A549 (cell line): ENCODE results near the gene CHRNA10.

ENCODE experiments used
- CTCF ChIP-seq: fragments of >200 bp; sonication (Bioruptor Twin); formaldehyde crosslinking; IDR thresholded peaks from 3 replicates; pipeline ENCODE4 v1.5.1; 2016
- EP300 ChIP-seq, 2 experiments: fragments of >200 bp; sonication (Bioruptor Twin); formaldehyde crosslinking; IDR thresholded peaks; 2 replicates in 1 of 2; 3 replicates in 1 of 2; pipeline ENCODE4 v1.6.1; 2016 to 2017
- MYC ChIP-seq: IDR thresholded peaks from 2 replicates; pipeline ENCODE4 v1.6.1; 2012; ENCODE audit warnings: mild to moderate bottlenecking, inconsistent platforms, low read length, improper control_type of control experiment, borderline replicate concordance
- POLR2A ChIP-seq: IDR thresholded peaks from 2 replicates; pipeline ENCODE4 v1.6.1; 2012; ENCODE audit warnings: mild to moderate bottlenecking, low read length
- REST ChIP-seq: fragments of 200-600 bp; sonication (generic); IDR thresholded peaks from 2 replicates; pipeline ENCODE4 v1.6.1; 2016; ENCODE audit warnings: antibody characterized with exemption, mild to moderate bottlenecking, moderate library complexity
- TP53 ChIP-seq: fragments of 250-450 bp; sonication (Bioruptor Pico); IDR thresholded peaks from 2 replicates; pipeline ENCODE4 v1.5.0; 2021; ENCODE audit warnings: mild to moderate bottlenecking, moderate library complexity

- no peak for TF ChIP-seq TP53
- TF ChIP-seq REST: no peak
- TF ChIP-seq POLR2A: no peak
- no peak for TF ChIP-seq EP300 (IDR thresholded peaks at IDR 0.05)
- TF ChIP-seq CTCF: no peak
- TF ChIP-seq MYC: no peak
These were observed 8.3 kb downstream of the CHRNA10 start for GRCh38 chr11:3662856-3663255.
